Dendritic cell treated with granulocyte-macrophage colony-stimulating factor and Interleukin-4, amounts not matched to agents 40 ng/mL and 50 ng/mL, for 4 days (primary cell): ENCODE results near the gene USF1.

Source experiments
- H3K27ac Mint-ChIP-seq: one replicate; pipeline ENCODE4 v1.8.0; 2022; ENCODE audit warnings: mild to moderate bottlenecking, mixed read lengths
- H3K27me3 Mint-ChIP-seq: one replicate; pipeline ENCODE4 v1.8.0; 2022; ENCODE audit warnings: mild to moderate bottlenecking, mixed read lengths
- H3K36me3 Mint-ChIP-seq: one replicate; pipeline ENCODE4 v1.8.0; 2022; ENCODE audit warnings: low read depth, mixed read lengths
- H3K4me1 Mint-ChIP-seq: one replicate; pipeline ENCODE4 v1.8.0; 2022; ENCODE audit warnings: low read depth, mixed read lengths
- H3K4me3 Mint-ChIP-seq: one replicate; pipeline ENCODE4 v1.8.0; 2022; ENCODE audit warnings: mild to moderate bottlenecking, moderate library complexity, mixed read lengths
- H3K9me3 Mint-ChIP-seq: one replicate; pipeline ENCODE4 v1.8.0; 2022; ENCODE audit warnings: mixed read lengths
- intact Hi-C: fragments of 100-400 bp; cut with micrococcal nuclease; formaldehyde crosslinking; loops from one replicate; pipeline ENCODE4 v1.15.0; 2022

Gene USF1

GRCh38 chr1:161048949-161049722 is 3.4 kb upstream of the USF1 start:
- H3K36me3 Mint-ChIP-seq = peaks cover 94% of the 10 kb centered on the region
- peak overlapping the region; percentile 100 for H3K27ac Mint-ChIP-seq
- no peaks in the 10 kb centered on the region for H3K27me3 Mint-ChIP-seq
- intact Hi-C loops = loop anchor here (10.0 kb wide), 1 partner anchor 86 kb away; the partner anchor contains the start of gene DEDD
- H3K4me1 Mint-ChIP-seq = peaks cover 61% of the 10 kb centered on the region
- H3K9me3 Mint-ChIP-seq = no peaks in the 10 kb centered on the region
- H3K4me3 Mint-ChIP-seq = no peak overlapping the region

GRCh38 chr1:161047436-161048420 is 2.0 kb upstream of the USF1 start:
- H3K9me3 Mint-ChIP-seq = no peaks in the 10 kb centered on the region
- H3K36me3 Mint-ChIP-seq = peaks cover 86% of the 10 kb centered on the region
- peak overlapping the region; percentile 100 for H3K27ac Mint-ChIP-seq
- peaks cover 64% of the 10 kb centered on the region for H3K4me1 Mint-ChIP-seq
- intact Hi-C loops = loop anchor here (10.0 kb wide), 1 partner anchor 87 kb away; the partner anchor contains the start of gene DEDD
- H3K4me3 Mint-ChIP-seq = no peak overlapping the region
- H3K27me3 Mint-ChIP-seq = no peaks in the 10 kb centered on the region

DNA sequence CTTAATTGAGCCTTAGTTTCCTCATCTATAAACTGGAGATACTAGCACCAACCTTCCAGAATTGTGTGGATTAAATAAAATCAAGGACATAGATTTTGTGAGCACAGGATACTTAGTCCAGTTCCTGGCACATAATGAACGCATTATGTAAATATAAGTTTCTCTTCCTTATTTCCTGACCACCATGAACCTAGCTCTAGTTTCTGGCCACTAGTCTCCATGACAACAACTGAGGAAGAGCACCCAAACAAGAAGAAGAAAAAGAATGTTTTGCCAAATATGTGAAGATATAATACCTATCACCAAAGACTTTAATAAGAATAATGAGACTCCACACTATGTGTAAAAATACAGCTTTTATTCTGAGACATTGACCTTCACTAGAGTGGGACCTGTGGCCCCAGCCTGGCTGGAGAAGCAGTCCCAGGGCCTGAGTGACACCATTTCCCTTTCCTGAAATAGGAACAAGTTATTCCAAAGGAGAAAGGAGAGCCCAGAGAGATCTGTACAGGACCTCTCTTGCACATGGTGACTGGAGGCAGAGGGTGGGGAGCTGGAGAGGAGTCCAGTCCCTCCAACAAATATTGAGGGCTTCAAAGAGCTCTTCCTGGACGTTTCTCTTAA is 940 bp upstream of the USF1 start:
- Mint-ChIP-seq H3K9me3 (no peaks in the 10 kb centered on the region), H3K36me3 (peaks cover 86% of the 10 kb centered on the region), H3K27ac (peak overlapping the region; percentile 100), H3K4me3 (peak overlapping the region; percentile 99), H3K27me3 (no peaks in the 10 kb centered on the region), H3K4me1 (peaks cover 64% of the 10 kb centered on the region)
- intact Hi-C loops = loop anchor here (10.0 kb wide), 1 partner anchor 88 kb away; the partner anchor contains the start of gene DEDD

DNA sequence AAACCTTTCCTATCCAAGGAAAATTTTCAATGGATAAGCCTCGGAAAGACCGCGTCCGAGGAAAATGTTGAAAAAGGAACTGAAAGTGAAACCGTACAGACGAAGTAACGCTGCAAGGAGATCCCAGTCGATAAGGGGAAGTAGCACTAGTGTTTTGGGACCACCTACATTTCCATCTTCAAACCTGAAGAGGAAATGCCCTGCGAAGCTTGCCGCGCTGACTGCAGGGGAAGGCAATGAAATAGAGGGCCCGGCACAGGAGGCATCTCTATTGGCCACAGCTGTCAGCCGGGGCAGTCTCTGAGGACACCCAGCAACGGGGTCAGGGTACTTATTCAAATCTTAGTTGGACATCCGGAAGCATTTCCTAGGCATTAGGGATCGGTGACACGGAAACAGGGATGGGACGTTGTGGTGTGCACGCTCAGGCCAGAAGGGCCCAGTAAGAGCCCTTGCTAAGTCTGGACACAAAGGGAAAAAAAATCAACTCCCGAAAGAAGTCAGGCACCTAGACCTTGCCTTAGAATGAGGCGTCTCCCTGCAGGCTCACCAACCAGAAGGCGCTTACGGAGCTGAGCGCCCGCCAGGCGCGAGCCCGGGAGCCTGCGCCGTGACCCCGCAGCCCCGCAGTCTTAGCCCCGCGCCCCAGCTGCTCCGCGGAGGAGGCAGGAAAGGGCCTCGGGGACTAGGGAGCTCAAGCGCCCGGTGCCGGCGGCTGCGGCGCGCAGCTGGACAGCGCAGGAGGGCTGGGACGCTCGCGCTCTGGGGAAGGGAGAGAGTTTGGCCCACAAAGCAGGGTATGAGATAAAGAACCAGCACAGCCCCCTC is 655 bp downstream of the USF1 start:
- peaks cover 86% of the 10 kb centered on the region for H3K36me3 Mint-ChIP-seq
- no peaks in the 10 kb centered on the region for H3K27me3 Mint-ChIP-seq
- H3K4me3 Mint-ChIP-seq = peak overlapping the region; percentile 99
- H3K9me3 Mint-ChIP-seq = no peaks in the 10 kb centered on the region
- peaks cover 63% of the 10 kb centered on the region for H3K4me1 Mint-ChIP-seq
- peak overlapping the region; percentile 100 for H3K27ac Mint-ChIP-seq
- intact Hi-C loops = loop anchor here (1.0 to 10.0 kb wide), 4 partner anchors 23 to 90 kb away; partner anchors contain the start of genes DEDD and F11R

DNA sequence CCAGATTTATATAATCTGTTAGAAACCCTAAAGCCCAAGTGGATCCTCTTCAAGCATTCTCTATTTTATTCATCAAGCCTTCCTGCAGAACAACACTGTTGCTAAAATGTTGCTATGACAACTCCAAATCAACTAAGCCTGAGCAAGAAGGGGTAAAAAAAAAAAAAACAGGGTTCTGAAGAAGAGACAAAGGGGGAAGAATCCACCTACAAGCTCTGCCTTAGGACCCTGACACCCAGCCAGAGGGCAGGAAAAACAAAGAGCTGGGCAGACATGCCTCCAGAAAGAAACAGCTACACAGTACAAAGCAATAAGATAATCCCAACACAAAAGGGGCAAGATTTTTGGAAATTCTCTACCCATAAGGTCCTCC is 1.3 kb downstream of the USF1 start:
- peaks cover 86% of the 10 kb centered on the region for H3K36me3 Mint-ChIP-seq
- H3K4me3 Mint-ChIP-seq = peak overlapping the region; percentile 99
- no peaks in the 10 kb centered on the region for H3K9me3 Mint-ChIP-seq
- intact Hi-C loops = loop anchor here (2.0 to 10.0 kb wide), 2 partner anchors 48 to 90 kb away; partner anchors contain the start of gene DEDD
- peaks cover 64% of the 10 kb centered on the region for H3K4me1 Mint-ChIP-seq
- no peaks in the 10 kb centered on the region for H3K27me3 Mint-ChIP-seq
- peak overlapping the region; percentile 100 for H3K27ac Mint-ChIP-seq

DNA sequence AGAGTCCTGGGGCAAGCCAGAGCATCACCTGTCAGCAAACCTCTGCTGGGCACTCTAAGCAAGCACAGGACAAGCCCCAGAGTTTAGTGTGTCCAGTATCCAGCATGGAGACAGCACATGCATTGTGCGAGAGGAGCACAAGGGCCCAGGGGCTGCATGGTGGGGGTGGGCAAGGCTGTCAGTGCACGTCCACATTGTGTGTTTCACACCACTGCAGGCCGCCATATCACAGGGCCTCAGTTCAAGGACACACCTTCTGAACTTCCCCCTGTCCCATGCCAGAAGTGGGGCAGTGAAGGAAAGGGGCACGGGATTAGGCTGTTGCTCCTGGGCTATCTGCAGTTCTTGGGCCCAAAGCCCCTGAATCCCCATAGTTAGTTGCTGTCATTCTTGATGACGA is 6.2 kb downstream of the USF1 start:
- peak overlapping the region; percentile 62 for H3K4me3 Mint-ChIP-seq
- H3K9me3 Mint-ChIP-seq = no peaks in the 10 kb centered on the region
- peak overlapping the region; percentile 87 for H3K27ac Mint-ChIP-seq
- peaks cover 52% of the 10 kb centered on the region for H3K36me3 Mint-ChIP-seq
- intact Hi-C loops = no loop called here
- H3K4me1 Mint-ChIP-seq = peaks cover 53% of the 10 kb centered on the region
- no peaks in the 10 kb centered on the region for H3K27me3 Mint-ChIP-seq

GRCh38 chr1:161039154-161039545 is 6.6 kb downstream of the USF1 start:
- no peaks in the 10 kb centered on the region for H3K9me3 Mint-ChIP-seq
- intact Hi-C loops = no loop called here
- peaks cover 50% of the 10 kb centered on the region for H3K36me3 Mint-ChIP-seq
- no peaks in the 10 kb centered on the region for H3K27me3 Mint-ChIP-seq
- H3K4me3 Mint-ChIP-seq = peak overlapping the region; percentile 94
- peaks cover 53% of the 10 kb centered on the region for H3K4me1 Mint-ChIP-seq
- H3K27ac Mint-ChIP-seq = peak overlapping the region; percentile 87

GRCh38 chr1:161038523-161039153 is 7.1 kb downstream of the USF1 start, which contains the start of gene TSTD1:
TSS of gene TSTD1 (minus strand) at chr1:161038964. CDS start at chr1:161038889, 75 bp downstream.
- intact Hi-C loops = no loop called here
- Mint-ChIP-seq H3K36me3 (peaks cover 50% of the 10 kb centered on the region), H3K4me1 (peaks cover 53% of the 10 kb centered on the region), H3K27me3 (no peaks in the 10 kb centered on the region), H3K9me3 (no peaks in the 10 kb centered on the region), H3K27ac (peak within 1 kb of the TSS; percentile 87), H3K4me3 (peak within 1 kb of the TSS; percentile 94)

DNA sequence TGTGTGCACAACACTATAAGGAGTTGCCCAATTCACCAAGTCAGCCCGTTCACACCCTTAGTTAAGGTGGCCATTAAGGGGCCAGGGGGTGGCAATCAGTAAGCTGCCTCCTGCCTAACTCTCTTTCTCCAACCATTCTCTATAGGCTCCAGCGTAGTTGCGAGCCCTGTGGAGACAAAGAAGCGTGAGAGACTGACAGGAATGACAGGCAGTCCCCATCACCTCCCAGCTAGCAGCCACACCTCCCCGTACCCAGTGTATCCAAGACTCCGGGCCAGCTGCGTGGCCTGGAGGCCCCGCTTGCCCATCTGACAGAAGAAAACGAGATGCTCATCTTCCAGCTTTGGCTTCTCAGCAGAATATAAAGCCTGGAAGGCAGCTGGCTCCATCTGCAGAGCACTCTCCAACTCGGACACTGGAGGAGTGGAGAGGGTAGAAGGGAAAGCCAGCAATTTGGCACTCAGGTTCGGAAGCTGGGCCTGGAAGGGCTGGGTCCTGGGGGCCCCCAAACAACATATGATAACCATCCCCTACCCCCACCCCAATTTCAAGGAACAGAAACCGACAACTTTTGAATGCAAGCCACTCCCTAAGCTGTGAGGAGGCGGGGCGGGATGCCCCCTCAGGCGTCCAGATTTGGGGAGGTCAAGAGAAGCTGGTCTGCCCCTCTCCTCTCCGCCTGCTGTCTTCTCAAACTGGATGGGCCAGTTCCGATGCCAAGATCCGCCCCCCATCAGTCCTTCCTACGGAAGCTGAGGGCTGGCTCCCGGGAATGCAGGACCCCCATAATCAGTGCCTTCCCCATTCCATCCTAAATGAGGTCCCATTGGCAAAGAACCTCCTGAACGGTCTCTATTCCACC is 7.9 kb downstream of the USF1 start:
- intact Hi-C loops = no loop called here
- Mint-ChIP-seq H3K4me3 (peak overlapping the region; percentile 94), H3K9me3 (no peaks in the 10 kb centered on the region), H3K27ac (peak overlapping the region; percentile 87), H3K4me1 (peaks cover 50% of the 10 kb centered on the region), H3K27me3 (no peaks in the 10 kb centered on the region), H3K36me3 (peaks cover 45% of the 10 kb centered on the region)

GRCh38 chr1:161033751-161034150 is 12.0 kb downstream of the USF1 start:
- H3K9me3 Mint-ChIP-seq = no peaks in the 10 kb centered on the region
- intact Hi-C loops = no loop called here
- H3K27ac Mint-ChIP-seq = no peak overlapping the region
- peaks cover 4% of the 10 kb centered on the region for H3K36me3 Mint-ChIP-seq
- no peaks in the 10 kb centered on the region for H3K27me3 Mint-ChIP-seq
- H3K4me3 Mint-ChIP-seq = no peak overlapping the region
- peaks cover 29% of the 10 kb centered on the region for H3K4me1 Mint-ChIP-seq

DNA sequence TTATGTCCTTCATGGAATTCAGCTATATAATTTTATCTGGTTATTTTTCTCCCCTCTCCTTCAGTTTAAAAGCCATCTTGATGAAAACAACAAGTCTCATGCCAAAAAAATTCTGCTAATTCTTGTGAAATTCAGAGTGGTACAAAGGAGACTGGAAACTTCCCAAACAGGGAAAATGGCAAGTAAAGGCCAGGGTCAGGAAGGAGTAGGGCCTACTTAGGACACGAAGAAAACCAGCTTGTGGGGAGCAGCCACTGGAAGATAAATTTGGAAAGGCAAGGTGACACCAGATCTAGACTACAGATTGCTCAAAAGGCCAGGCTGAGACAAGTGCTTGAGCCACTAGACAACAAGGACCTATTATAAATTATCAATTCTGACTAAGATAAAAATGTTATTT is 13.4 kb downstream of the USF1 start:
- no peaks in the 10 kb centered on the region for H3K27me3 Mint-ChIP-seq
- intact Hi-C loops = no loop called here
- H3K36me3 Mint-ChIP-seq = no peaks in the 10 kb centered on the region
- H3K27ac Mint-ChIP-seq = no peak overlapping the region
- H3K4me3 Mint-ChIP-seq = no peak overlapping the region
- peaks cover 15% of the 10 kb centered on the region for H3K4me1 Mint-ChIP-seq
- H3K9me3 Mint-ChIP-seq = no peaks in the 10 kb centered on the region

- H3K36me3 Mint-ChIP-seq = no peaks in the 10 kb centered on the region
- H3K4me3 Mint-ChIP-seq = no peak overlapping the region
- H3K4me1 Mint-ChIP-seq = peaks cover 15% of the 10 kb centered on the region
- no peaks in the 10 kb centered on the region for H3K9me3 Mint-ChIP-seq
- intact Hi-C loops = no loop called here
- H3K27ac Mint-ChIP-seq = peak overlapping the region; percentile 19
- no peaks in the 10 kb centered on the region for H3K27me3 Mint-ChIP-seq
Observed at GRCh38 chr1:161031874-161032273, 13.9 kb downstream of the USF1 start.
